SHP77 (cell line): ENCODE data around the gene GDNF.
"Not testable (repeated sequence)": the region's sequence is repeated elsewhere in the genome, so short reads cannot be mapped to it uniquely, and the experiment has no call there.

Experiments used
- DNase-seq, 2 experiments: peaks; one replicate each; lab custom pipeline; 2025; lab: John Stamatoyannopoulos, UW

GDNF gene

DNA sequence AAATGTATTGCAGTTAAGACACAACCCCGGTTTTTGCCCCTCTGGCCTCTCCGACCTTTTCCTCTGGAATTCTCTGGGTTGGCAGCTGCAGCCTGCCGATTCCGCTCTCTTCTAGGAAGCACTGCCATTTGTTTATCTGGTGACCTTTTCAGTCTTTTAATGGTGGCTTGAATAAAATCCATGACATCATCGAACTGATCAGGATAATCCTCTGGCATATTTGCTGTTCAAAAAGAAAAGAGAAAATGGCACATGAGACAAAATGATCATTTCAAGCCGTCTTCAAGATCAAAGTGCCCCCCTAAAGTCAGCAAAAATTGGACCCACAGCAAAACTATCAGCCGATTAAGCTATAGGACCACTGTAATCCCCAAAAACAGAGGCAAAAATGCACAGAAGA, 23.9 kb downstream of the GDNF start:
- DNase-seq, result peak; percentile 41 to 56

DNA sequence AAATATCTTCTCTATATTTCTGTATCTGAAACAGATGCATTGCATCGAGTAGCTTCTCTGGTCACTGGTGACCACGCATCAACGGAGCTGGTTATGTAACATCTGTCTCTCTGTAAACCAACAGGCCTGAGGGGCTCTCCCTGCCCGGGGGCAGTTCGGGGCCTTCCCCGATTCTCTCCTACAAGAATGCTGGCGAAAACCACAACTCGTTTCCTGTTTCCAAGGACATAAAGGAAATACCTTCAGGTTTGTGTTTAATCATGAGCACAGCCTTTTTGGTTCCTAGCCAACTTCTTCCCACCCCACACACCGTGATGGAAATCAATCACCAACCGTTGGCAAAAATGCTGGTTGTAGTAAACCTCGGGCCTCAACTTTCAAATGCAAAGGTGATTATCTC, 25.1 kb downstream of the GDNF start:
- DNase-seq, result no peak

DNA sequence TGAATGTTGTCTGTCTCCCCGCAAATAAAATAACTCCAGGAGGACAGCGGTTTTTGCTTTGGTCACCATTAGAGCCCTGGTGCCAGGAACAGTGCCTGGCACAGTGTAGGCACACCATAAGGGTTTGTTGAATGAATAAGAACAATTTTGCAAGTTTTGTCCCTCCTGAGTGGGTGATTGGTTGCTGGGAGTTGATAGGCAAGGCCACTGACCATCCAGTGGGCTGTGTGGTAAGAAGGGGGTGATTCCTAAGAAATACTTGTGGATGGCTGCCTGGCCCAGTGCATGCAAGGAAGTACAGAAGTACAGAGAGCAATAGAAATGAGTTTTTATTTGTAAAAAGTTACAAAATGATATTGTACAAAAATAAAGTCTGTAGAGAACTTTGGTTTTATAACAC, 27.5 kb downstream of the GDNF start:
- DNase-seq, result no peak

DNA sequence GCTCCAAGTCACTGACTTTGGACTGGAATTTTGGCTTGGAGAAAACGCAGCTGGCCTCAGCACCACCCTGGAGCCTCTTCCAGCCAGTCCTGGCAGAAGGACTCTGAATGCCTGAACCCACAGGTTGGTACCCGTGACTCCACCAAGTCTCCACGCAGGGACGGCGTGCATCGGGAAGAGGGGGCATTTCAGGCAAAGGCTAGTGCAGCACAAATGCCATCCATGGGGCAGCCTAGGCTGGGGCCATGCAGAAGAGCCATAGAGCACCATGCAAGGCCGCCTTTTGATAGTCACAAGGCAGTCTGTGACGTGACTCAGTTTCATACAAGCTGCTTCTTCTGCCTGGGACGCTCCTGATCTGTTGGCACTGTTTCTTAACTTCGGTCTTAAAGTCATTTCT, 28.0 kb downstream of the GDNF start:
- no peak for DNase-seq

DNA sequence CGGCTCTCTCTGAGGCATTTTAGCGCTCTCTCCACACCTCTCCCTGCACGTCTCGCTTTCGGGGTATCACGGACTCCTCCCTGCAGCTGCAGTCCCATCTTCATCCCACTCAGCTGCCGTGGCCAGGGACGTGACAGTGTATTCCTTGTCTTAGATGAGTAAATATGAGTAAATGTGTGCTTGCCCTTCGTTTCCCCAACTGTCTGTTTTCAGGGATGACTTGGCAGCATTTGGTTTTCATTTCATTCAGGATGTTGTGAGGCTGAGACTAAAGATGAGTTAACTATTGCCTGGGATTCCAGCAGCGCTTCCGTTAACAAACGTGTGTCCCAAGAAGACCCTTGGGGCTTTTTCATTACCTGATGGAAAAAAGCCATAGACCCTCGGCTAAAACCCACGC, 29.5 kb downstream of the GDNF start:
- no peak for DNase-seq

DNA sequence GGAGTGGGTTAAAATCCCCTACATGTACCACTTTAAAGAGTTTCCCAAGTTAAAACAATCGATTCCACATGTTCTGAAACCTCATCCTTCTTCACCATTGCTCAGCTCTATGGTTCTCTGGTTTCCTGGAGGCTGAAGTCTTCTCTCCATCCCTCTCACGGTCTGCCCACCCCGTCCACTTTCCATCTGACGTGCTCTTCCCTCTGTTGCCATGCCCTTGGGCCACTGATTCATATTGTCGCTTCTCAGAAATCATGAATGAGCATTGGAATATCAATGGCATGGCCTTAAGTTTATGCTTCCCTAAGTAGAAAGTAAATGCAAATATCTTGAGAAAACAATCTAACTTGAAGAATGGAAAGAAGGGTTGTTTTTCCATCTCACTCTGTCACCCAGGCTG, 30.9 kb downstream of the GDNF start:
- no peak for DNase-seq

DNA sequence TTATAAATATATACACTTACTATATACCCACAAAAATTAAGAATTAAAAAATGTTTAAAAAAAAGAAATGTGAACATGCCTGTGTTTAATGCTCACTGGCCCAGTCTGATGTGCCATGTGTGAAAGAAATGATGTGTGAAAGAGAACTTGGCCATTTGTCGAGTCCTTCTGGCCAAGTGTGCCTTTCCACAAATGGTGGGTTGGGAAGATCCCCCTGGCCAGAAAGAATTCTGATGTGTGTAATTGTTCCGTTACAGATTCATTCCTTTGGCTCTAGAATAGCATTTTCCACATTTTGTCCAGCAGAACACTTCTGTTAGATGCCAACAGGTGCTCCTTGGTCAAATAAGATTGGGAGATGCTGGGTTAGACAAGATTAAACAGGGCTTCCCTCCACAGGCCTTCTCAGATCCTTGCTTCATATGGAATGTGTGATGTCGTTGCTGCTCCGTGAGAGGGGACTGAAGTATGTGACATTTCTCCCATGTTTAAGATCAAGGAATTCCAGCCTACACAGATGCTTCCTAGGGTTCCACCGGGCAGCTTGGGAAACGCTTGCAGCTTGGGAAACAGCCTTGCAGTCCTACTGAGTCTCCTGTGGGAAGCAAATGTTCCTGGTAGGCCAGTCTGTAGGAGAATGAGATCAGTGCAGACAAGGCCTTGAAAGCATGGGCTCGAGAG, 32.1 kb downstream of the GDNF start:
- DNase-seq, result no peak

DNA sequence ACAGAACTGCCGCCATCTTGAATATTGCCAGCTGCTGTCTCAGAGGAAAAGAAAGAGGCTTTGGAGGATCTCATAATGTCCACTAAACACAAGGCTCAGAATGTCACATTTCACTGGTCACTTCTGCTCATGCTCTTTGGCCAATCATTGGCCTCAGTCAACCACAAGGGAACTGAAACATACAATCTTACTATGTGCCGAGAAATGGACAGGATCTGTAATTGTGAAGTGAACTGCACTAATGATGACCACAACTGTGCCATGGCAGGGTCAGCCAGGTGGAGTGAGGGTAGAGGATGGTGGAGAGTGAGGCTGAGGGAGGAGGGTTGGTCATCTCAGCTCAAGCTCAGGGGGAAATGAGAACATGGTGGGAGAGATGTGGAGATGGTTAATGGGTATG, 32.8 kb downstream of the GDNF start:
- no peak for DNase-seq

DNA sequence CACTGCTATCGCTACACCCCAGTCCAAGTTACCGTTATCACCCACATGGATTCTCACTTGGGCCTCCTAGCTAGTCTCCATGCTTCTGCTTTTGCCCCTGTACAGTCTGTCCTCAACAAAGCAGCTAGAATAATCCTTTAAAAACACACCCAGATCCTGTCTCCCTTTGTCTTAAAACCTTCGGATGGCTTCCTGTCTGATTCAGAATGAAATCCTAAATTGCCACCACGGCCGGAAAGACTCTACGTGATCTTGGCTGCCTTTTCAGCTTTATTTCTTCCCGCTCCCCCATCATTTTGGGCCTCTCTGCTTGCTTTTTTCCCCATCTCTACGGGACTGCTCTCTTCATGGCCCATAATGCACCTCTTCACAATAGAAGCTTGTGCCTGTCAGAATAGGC, 33.4 kb downstream of the GDNF start:
- DNase-seq, result no peak

DNA sequence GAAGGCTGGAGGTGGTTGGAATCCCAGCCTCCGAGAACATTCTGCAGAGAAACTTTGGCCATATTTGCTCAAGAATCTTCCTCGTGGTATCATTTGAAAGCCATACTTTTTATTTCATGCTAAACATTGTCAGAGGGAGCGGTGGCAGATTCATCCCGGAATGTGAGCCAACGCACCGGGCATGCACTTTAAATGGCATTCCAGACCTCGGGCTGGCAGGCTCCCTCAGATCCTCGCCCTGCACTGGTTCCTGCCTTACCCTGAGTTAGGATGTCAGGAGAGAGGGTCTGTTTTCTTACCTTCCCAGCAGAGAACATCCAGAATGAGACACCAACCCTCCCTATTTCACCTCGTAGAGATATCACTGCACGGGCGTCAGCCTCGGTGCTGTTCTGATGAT, 33.8 kb downstream of the GDNF start:
- no peak for DNase-seq

DNA sequence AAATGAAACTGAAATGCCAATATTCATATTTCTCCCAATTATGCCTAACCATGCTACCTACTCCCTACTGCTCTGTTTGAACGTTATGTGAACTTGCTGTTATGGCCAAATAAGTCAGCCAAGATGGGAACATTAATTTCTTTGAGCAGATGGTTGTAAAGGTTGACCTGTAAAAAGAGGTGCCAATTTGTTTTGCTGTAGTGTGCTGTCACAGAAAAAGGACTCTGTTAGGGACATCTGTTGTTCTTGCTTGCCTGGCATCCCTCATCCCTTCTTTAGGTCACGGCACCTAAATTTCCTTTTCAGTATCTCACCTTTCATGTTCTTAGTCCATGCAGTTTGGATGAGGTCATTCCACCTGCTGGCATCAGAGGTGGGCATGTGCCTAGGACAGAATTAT, 35.4 kb downstream of the GDNF start:
- DNase-seq, result no peak

DNA sequence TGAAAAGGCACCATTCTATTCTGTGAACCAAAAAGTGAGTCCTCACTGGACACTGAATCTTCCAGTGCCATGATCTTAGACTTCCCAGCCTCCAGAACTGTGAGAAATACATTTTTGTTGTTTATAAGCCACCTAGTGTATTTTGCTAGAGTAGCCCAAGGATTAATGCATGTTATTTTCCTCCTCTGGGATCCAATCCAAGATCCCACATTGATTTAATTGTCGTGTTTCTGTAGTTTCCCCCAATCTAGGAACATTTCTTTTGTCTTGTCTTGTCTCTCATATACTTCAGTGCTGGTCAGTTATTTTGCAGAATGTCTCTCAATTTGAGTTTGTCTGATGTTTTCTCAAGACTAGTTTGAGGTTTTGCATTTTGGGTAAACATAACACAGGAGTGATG, 36.4 kb downstream of the GDNF start:
- no peak for DNase-seq

DNA sequence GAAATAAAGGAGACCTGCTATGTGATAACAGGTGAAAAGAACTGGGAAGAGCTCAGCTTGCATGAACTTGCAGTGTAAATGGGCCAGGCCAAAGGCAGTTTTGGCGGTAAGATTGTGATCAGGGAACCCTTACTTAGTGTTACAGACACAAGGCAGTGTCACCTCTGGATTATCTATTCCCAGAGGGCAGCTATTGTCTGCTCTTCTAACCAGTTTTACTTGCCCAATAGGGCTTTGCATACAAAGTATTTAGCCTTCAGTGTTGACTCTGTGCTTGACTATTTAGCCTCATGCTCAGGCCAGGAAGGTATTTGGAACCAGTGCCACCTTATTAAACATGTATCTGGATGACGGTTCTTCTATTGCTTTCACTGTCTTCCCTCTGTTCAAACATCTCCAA, 38.3 kb downstream of the GDNF start:
- no peak for DNase-seq

DNA sequence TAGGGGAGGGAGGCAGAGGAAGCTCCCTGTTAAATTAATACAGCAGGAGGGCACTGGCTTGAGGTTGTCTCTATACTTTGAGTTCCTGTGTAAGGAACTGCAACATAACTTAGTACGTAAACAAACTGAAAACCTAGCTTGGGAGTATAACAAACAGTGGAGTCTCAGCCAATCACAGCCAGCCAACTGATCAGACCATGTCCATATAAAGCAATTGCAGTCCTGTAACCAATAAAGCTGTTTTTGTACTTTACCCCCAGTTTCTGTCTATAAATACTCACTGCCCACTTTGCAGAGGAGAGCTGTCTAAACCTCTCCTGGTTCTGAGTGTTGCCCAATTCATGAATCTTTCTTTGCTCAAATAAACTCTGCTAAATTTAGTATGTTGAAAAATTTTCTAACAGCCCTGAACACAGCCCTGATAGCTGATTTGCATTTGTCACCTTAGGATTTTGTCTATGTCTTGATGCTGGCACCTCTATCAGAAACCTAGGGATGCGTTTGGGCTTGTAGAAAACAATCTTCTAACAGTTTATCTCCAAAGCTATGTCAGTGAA, 39.9 kb downstream of the GDNF start:
- no peak for DNase-seq

DNA sequence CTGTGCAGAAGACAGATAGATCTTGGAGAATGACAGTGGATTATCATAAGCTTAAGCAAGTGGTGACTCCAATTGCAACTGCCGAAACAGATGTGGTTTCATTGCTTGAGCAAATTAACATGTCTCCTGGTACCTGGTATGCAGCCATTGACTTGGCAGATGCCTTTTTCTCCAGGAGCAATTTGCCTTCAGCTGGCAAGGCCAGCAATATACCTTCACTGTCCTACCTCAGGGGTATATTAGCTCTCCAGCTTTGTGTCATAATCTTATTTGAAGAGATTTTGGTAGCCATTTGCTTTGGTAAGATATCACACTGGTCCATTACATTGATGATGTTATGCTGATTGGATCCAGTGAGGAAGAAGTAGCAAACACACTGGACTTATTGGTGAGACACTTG, 43.4 kb downstream of the GDNF start:
- not testable (repeated sequence) for DNase-seq

DNA sequence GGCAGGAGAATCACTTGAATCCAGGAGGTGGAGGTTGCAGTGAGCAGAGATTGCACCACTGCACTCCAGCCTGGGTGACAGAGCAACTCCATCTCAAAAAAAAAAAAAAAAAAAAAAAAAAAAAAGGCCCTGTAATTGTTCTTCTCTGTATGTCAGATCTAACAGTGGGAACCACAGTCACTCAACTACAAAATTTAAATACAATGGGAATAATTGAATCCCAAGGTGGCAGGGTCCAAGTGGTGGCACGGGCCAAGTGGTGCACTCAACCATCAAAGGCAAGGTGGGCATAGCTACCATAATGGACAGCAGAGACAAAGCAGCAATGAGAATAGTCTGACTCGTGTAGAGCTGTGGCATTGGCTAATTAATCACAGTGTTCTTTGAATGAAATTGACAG, 44.5 kb downstream of the GDNF start:
- not testable (repeated sequence) for DNase-seq

DNA sequence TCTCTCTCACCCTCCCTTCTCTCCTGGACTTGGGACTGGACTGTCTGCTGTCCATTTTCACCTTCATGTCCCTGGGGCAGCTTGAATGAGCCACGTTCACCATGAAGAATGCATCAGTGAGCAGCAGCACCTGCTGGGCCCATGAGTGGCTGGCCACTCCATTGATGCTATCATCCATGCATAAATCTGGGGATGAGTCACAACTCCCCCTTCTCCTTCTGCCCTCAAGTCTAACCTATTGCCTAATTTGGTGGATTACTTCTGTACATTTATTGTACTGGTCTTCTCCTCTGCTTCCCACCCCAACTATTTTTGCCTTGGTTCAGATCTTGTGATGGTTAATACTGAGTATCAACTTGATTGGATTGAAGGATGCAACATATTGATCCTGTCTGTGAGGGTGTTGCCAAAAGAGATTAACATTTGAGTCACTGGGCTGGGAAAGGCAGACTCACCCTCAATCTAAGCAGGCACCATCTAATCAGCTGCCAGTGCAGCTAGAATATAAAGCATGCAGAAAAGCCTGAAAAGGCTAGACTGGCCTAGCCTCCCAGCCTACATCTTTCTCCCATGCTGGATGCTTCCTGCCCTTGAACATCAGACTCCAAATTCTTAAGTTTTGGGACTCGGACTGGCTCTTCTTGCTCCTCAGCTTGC, 46.7 kb downstream of the GDNF start:
- DNase-seq, result peak; percentile 33 to 49

DNA sequence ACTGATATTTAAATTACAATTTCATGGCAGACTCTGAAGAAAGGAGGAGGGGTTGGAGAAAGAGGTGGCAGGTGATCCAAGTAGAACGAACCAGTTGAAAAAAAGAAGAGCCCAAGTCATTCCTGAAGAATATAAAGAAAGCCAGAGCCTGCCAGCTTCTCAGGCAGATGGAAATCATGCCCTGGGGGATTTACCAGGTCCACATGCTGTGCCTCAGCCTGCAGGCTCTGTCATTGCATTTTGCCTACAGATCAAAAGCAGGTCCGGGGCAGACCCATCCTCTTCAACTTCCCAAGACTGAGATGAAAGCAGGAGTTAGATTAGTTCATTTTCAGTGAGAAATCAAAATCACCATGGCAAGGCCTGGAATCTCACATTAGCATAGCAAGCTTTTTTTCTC, 48.5 kb downstream of the GDNF start:
- DNase-seq, result no peak

DNA sequence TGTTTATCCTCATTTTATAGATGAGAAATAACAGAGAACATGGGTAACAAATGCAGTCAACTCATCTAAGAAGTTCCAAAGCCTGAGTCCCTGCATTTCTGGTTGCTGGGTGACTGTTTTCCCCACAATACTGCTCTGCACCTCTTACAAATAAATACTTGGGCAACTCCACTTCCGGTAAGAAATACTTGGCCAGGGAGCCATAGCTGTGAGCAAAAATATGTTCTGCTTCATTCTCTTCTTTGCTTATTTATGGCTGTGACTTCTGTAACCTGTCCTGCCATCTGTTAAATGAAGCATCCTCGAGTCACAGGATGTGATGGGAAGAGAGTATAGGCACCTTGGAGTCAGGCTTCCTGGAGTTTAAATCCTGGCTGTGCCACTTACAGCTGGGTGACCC, 49.9 kb downstream of the GDNF start:
- no peak for DNase-seq

DNA sequence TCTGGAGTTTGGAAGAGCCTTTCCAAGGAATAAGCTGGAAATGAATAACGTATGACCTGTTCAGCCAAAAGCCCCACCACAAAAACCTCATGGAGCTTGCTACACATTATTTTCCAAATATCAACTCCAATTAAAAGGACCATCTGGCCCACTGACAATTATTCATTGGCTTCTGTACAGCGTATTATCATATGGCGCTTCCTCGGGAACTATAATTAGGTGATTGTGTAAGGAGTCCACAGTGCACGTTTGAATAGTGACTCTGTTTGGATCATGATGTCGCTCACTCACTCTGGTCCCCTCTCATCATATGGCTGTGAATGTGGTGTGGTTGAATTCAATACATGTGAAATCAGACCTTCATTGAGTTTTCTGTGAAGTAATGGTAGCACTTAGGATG, 52.1 kb downstream of the GDNF start:
- no peak for DNase-seq

DNA sequence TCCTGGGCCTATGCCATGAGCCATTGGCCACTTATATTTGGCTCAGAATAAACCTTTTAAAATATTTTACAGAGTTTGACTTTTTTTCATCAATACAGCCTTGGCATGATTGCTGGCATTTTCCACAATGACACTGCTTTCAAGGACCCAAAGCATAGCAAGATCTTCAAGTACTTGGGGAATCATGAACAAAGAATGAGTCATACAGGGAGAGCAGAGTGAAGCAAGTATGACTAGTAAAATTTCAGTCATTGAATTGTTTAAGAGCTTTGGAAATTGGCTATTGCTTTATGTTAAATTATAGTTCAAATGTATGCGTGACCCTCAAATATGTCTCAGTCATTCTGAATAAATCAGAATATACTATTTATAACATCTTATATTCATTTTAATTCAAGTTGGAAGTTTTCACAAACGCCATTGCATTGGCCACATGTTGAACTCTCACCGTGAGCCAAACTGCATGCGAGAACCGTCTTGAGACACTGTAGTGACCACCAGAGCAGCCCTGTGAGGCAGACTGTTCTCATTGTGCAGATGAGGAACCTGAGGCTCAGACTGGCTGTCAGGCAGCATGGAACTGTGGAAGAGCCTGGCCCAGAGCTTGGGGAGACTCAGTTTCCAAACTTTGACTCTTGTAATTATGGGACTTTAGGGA, 52.9 kb downstream of the GDNF start:
- no peak for DNase-seq

DNA sequence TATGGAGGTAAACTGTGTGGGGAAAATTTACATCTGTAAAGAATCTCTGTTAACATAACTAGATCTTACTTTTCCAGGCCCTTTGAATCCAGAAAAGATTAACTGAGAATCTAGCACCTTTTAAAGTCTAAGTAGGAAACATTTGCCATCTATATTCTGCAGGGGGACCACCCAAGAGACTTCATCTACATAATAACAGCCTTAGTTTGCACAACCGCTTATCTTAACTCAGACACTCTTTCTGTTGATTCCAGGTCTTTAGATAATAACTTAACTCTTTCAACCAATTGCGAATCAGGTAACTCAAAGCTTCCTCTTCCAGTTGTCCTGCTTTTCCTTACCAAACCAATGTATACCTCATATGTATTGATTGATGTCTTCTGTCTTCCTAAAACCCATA, 53.4 kb downstream of the GDNF start:
- no peak for DNase-seq

DNA sequence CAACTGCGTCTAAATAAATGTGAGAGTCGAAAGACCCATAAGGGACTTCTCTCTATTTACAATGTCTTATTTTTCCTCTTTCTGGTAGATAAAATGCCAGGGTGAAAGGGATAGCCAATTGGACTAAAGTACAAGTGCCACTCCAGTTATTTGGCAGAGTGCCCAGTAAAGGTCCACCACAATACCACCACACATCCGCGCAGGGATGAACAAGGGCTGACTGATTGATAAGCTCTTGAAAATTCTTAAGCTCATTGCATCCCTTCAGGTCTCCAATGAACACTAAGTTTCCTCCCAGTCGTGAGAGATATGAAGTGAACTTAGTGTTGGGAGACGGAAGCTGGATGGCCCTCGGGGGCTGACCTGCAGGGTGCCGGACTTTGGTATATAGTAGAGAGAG, 58.4 kb downstream of the GDNF start:
- peak in 1 of 2 experiments; percentile 8 for DNase-seq
